GM18505 (cell line): Measurements from ENCODE around the gene PRUNE1.

ENCODE experiments used
- ATAC-seq: cut with Tn5 transposase; IDR thresholded peaks from one replicate; pipeline ENCODE4 v1.9.1; 2021; ENCODE audit not compliant: unreplicated experiment
- POLR2A ChIP-seq: IDR thresholded peaks from 4 replicates; pipeline ENCODE4 v1.6.1; 2011; ENCODE audit warnings: borderline replicate concordance; ENCODE audit not compliant: insufficient read depth, insufficient read length; ENCODE audit errors: extremely low read depth

The PRUNE1 gene

DNA sequence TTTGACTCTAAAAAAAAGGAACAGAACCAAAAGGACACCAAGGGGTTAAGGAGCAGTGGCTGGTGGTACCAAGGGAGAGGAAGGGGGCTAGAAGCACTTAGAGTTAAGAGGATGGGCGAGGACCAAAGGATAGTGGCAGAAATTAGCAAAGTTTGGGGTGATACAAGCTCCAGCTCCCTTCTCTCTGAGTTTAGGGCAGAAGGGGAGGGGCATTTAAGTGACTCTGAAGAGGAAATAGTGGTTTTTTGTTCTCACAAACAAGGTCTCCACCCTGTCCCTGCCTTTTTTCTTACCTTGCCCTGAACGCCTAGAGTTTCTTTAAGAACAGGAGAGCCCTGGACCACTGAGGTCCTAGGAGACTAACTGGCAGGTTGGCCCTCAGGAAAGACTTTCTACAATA lies 47.9 kb downstream of the PRUNE1 start:
- TF ChIP-seq POLR2A = no peak
- no peak for ATAC-seq

DNA sequence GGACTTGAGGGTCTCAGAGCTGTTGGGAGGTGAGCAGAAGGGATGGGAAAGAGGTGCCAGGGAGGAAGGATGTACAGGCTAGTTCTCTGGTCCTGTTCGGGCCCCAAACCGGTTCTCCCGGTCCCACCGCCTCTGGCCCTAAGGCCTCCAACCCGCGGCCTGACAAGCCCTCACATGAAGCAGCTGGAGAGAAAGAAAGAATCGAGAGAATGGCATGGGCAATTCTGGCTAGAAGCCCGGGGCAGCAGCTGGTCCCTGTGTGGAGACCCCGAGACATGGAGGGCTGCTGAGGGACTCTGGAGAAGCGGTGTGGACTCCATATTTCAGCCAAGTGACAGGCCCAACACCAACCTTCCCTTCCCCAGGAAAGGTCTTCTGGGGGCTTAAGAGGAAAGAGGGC lies 50.4 kb downstream of the PRUNE1 start:
- no peak for TF ChIP-seq POLR2A
- no peak for ATAC-seq

DNA sequence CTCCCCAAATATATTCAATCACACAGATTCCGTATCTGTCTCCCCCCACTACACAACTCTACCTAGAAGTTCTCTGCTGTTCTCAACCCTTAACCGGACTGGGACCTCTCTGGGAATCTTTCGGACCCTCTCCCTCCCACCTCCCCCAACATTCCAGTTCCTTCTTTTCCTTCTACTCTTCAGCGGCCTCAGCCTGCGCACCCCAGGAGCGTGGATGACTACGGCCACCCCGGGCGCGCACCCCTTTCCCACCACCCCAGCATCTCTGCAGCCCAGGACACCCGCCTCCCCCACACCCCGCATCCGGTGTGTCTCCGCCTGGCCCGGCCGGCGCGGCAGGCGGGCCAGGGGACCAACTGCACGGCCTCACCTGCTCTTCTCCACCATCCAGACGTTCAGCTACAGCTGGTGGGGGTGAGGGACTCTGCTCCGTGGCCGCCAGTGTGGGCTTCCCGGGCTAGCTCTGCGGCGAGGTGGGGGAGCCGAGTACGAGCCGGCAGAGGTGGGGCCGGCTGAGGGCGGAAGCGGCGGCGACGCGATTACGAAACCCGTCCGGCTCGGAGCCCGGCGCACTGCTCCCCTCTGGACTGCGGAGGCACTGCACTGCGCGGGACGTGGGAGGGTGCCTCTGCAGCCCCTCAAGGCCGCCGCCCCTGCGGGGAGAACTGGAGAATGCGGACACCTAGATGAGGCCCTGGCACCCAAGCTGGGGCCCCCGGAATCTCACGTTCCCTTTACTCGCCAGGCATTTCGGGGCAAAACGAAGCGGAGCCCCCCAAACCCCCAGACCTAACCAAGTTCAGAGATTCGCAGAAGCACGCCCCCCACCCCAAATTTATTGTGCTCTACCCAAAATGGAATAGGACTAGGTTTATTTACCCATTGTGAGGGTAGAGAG lies 51.1 kb downstream of the PRUNE1 start, which contains the start of gene CDC42SE1:
Gene CDC42SE1 (minus strand): TSS at position 514 of the 898 bp plus-strand sequence. CDS start 3,892 bp downstream, outside the sequence.
- peak; percentile 73 for ATAC-seq
- TF ChIP-seq POLR2A = peak; percentile 91

DNA sequence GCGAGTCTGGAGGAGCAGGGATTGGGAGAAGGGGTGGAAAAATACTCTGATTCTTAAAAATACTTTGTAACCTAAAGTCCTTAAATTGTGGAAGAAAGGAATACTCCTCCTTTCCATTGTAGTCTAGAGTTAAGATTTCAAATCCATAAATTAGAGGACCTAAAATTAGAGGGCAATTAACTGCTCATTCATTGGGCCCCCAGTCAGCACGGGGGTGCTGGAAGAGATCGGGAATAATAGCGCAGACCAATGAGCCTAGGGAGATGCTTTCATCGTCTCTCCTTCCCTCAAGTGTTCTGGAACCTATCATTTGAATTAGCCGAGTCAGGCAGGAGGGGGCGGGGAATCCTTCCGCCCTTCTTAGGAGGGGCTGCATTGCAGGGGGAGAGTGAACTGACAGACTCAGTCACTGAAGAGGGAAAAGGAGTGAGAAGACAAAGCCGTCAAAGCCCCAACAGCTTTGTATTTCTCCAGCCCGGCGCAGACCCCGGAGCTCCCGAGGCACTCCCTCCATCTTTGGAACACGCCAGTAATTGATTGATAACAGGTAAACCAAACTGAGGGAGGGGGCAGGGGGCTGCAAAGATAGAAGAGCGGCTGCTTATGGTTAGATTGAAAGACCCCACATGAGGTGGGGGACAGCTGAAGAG lies 51.9 kb downstream of the PRUNE1 start, which contains the start of gene MLLT11:
Gene MLLT11 (plus strand): TSS at position 391 of the 650 bp plus-strand sequence. CDS start 6,828 bp downstream, outside the sequence.
- no peak for TF ChIP-seq POLR2A
- no peak for ATAC-seq

DNA sequence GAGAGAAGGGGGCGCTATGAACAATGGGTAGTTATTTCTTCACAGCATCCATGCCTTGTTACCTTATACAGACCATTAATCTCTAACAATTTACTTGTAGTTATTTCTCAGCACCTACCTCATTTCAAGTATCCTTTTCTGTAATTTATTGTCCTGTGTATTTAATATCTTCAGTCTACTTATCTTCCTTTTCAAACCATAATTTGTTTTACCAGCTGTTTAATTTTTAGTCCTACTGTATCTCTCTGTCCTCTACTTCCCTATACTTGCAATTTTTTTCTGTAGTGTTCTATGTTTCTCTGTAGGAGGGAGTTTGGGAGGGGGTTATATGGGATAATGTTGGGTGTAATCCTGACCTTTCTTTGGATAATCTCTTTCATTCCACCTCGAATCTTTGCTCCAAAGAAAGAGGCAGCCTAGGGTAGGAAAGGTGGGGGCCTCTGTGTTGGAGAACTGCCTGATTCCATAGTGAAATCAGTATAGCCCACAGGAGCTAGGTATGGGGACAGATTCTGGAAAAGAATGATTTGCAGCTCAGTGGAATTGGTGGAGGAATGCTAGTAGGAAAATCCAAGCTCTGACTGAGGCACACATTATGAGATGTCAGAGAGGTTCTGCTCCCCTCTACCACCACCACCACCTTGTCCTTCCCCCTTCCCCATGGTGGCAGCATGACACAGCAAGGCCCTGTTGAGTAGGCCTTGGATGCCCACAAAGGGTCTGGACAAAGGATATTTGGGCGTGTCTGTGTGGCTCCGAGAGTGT lies 52.6 kb downstream of the PRUNE1 start:
- no peak for ATAC-seq
- no peak for TF ChIP-seq POLR2A

DNA sequence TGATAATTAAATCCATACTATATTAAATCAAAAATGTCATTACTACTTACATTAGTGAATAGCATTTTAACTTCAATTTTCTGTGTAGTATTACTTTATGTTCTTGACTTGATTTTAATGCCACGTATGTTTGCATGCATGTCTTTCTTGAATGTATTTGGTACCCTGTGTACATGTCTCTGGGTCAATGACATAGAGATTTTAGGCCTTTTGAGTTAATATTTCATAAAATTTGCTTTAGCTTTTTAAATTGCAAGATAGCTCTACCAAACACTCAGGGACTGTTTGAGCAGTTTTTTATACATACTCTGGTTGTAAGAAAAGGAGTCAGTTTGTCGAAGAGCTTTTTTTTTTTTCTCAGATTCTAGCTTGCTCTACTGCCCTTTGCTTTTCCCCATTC lies 53.5 kb downstream of the PRUNE1 start:
- no peak for ATAC-seq
- no peak for TF ChIP-seq POLR2A

DNA sequence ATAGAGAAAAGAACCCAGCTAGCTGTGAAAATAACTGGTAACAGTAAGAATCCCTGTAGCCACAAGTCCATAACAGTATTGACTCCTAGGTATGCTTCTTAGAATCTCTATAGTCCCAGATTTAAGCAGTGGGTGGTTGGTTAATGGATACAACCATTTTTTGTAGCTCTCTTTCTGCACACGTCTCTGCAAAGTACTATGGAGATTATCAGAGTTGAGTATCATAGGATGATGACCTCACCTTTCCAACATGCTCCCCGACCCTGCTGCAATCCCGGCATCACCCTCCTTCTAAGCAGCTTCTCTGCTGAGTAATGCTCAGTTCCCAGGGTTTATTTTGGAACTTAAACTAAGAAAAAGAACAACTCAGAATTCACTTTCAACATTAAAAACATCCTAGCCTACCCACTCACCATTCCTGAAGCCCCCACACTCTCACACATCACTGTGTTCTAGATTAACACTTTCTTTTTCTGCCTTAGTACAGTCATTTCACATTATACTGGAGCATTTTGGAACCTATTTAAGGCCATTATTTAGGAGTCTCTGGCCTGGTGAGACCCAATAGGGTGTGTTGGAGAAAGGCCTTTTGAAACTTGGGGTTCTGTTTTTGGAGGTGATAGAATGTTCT lies 54.6 kb downstream of the PRUNE1 start:
- no peak for TF ChIP-seq POLR2A
- no peak for ATAC-seq

DNA sequence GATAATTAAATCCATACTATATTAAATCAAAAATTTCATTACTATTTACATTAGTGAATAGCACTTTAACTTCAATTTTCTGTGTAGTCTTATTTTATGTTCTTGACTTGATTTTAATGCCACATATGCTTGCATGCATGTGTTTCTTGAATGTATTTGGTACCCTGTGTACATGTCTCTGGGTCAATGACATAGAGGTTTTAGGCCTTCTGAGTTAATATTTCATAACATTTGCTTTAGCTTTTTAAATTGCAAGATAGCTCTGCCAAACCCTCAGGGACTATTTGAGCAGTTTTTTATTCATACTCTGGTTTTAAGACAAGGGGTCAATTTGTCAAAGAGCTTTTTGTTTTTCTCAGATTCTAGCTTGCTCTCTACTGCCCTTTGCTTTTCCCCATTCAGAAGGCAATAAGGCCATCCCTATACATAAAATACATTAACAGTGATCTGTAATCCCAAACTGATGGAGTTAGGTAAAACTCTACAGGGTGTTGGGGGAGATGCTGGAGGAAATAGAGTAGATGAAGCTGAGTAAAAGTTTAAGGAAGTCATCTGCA lies 56.9 kb downstream of the PRUNE1 start:
- ATAC-seq = no peak
- TF ChIP-seq POLR2A = no peak

DNA sequence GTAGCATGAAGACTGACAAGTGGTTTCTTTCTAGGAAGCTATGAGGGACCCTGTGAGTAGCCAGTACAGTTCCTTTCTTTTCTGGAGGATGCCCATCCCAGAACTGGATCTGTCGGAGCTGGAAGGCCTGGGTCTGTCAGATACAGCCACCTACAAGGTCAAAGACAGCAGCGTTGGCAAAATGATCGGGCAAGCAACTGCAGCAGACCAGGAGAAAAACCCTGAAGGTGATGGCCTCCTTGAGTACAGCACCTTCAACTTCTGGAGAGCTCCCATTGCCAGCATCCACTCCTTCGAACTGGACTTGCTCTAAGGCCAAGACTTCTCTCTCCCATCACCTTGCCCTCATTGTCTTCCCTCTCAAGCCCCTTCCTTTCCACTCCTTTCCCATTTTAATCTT lies 58.9 kb downstream of the PRUNE1 start:
- no peak for ATAC-seq
- no peak for TF ChIP-seq POLR2A

DNA sequence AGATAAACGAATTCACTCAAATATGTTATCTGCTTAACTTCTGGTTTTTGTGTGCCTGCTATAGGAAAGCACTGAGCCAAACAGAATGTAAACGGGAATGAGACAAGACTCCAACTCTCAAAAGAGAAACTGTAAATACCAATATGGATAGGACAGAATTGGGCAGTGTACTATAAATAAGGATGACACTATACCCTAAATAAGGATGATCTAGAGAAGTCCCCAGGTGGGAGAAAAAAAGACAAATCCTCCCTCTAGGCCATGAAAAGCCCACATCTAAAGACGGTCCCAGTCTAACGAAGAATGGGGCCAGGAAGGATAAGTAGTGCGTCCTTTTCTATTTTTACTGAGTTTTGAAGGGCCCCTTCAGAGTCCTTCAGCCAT lies 60.8 kb downstream of the PRUNE1 start:
- no peak for ATAC-seq
- TF ChIP-seq POLR2A = no peak

DNA sequence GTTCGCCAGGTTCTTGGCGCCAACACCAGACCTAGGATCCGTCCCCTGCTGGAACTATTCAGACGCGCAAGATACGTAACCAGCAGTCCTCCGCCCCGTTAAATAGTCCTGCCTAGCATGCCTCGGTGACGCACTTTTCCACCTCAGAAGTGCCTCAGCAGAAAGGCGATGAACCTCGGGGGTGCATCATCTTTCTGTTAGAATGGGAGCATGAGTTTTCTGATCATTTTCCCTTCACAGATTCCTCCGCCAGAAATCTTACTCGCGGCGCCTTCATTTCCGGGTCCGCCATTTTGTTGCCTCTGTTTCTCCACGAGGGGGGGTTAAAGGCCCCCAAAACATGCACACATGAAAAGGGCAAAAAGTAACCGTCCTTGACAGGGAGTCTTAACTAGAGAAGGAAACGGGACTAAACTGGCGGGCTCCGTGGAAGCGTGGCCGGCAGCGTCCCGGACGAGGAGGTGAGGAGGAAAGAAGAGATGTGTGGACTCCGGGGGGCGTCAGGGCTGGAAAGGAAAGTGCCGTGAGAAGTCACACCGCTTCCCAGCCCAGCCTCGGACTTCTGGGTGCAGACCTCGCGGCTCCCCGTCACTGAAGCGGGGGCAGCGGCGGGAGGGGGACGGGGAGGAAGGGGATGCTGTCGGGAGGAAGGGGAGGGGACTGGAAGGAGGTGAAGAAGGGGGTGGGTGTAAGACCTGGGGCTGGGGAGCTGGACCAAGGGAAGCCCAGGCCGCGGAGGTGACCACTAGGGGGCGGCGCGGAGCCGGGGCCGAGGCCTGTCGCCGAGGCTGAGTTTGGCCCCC lies 62.4 kb downstream of the PRUNE1 start, which contains the start of gene GABPB2:
Gene GABPB2 (plus strand): TSS at position 288 of the 803 bp plus-strand sequence. CDS start 17,429 bp downstream, outside the sequence.
- ATAC-seq = peak; percentile 82
- TF ChIP-seq POLR2A = peak; percentile 69

DNA sequence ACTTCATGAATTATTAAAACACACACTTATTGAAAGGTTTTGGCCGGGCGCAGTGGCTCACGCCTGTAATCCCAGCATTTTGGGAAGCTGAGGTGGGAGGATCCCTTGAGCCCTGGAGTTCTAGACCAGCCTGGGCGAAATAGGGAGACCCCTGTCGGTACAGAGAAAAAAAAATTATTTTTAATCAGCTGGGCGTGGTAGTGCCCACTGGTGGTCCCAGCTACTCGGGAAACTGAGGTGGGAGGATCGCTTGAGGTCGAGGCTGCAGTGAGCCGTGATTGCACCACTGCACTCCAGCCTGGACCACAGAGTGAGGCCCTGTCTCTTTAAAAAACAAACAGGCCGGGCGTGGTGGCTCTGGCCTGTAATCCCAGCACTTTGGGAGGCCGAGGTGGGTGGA lies 64.0 kb downstream of the PRUNE1 start:
- no peak for ATAC-seq
- no peak for TF ChIP-seq POLR2A
